ENCODE results near the gene DBET.
"Not testable (repeated sequence)": the region's sequence is repeated elsewhere in the genome, so short reads cannot be mapped to it uniquely, and the experiment has no call there.

DBET gene

DNA sequence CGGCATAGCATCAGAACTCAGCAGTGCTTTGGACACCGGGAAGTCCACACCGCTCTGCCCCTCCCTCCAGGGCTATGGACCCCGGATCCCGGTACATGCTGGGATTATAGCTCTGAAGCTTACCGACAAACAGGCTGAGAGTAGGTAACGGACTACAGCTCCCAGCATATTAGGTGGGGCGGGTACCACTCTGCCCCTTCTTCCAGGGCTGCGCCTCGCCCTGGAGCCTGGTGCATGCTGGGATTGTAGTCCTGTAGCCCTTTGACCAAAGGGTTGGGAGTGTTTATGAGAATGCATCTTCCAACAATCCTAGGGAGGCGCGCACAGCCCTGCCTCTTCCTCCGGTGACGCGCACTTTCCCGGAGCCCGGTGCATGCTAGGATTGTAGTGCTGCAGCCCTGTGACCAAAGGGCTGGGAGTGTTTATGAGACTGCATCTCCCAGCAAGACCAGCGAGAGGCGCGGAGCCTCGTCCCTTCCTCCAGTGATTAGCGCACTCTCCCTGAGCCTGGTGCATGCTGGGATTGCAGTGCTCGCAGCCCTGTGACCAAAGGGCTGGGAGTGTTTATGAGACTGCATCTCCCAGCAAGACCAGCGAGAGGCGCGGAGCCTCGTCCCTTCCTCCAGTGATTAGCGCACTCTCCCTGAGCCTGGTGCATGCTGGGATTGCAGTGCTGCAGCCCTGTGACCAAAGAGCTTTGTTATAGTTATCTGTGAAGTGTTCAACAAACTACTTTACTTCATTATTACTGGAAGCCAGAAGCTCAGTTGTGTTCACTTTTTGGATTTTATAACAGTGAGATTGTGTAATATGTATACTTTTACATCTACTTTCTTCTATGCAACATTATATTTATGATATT lies 14.7 kb upstream of the DBET start:
- DNase-seq, result not testable (repeated sequence)

DNA sequence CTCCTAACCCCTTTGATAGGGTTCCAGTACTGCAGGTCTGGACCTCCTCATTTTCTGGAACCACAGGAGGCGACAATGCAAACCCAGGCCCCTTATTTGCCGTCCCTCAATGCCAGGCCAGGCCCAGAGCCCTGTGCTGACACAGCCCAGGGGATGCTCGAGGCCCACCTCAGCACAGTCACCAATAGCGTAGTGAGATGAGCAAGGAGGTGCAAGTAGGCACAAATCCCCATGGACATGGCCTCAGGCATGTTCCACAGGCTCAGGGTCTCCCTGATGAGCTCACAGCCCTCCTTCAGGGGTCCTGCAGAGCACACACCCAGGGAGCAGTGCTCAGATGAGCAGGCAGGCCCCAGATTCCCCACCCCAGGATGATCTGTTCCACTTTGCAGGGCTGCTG lies 5.3 kb upstream of the DBET start:
- not testable (repeated sequence) for DNase-seq

DNA sequence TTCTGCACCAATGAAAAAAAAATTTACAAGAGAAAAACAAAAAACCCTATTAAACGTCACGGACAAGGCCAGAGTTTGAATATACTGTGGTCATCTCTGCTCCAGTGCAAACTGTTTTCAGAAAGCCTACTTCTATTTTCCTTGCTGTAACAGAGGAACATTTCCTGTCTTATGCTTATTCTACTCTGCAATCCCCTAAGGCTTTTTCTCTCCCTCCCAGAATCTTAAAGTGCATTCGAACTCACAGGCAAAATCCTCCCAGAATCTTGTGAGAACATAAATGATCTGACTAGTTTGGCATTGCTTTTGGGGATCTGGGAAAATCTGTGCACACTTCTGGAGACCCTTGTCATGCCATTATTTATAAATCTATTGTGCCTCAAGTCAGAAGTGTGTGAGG lies 503 bp downstream of the DBET start:
- DNase-seq, result not testable (repeated sequence)

GRCh38 chr4:190068351-190068750 lies 4.0 kb downstream of the DBET start:
- DNase-seq, result not testable (repeated sequence)

DNA sequence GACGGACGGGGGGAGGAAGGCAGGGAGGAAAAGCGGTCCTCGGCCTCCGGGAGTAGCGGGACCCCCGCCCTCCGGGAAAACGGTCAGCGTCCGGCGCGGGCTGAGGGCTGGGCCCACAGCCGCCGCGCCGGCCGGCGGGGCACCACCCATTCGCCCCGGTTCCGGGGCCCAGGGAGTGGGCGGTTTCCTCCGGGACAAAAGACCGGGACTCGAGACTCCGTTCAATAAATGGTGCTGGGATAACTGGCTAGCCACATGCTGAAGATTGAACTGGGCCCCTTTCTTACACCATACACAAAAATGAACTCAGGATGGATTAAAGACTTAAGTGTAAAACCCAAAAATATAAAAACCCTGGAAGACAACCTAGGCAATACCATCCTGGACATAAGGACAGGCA lies 28.8 kb downstream of the DBET start:
- not testable (repeated sequence) for DNase-seq

GRCh38 chr4:190094031-190094430 lies 29.7 kb downstream of the DBET start:
- not testable (repeated sequence) for DNase-seq

DNA sequence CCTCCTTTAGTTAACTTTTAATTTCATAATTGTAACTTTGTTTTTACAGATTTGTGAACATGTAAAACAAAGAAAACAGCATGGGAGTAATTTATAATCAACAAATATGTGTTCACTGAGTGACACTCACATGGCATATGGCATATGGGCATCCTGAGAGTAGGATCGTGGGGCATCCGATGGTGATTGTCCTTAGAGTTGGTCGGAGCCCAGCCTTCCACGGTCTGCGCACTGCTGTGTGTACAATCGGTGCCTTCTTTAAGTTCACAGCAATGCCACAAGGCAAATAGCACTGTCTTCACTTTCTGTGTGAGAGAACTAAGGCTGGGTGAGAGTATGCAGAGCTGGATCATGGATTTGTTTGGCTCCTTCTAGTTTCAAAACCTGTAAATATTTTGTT lies 31.0 kb downstream of the DBET start:
- DNase-seq, result not testable (repeated sequence)

- not testable (repeated sequence) for DNase-seq
Measured at GRCh38 chr4:190099605-190100004, 35.3 kb downstream of the DBET start.

- DNase-seq, result not testable (repeated sequence)
Measured at GRCh38 chr4:190101525-190101924, 37.2 kb downstream of the DBET start.

DNA sequence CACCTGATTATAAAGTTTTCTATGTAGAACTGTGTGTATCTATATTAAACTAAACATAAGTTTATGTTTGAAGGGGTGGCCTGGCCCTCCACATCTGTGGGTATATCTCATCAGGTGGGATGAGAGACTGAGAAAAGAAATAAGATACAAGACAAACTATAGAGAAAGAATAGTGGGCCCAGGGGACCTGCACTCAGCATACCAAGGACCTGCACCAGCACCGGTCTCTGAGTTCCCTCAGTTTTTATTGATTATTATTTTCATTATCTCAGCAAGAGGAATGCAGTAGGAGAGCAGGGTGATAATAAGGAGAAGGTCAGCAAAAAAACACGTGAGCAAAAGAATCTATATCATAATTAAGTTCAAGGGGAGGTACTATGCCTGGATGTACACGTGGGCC lies 41.9 kb downstream of the DBET start:
- DNase-seq, result not testable (repeated sequence)

DNA sequence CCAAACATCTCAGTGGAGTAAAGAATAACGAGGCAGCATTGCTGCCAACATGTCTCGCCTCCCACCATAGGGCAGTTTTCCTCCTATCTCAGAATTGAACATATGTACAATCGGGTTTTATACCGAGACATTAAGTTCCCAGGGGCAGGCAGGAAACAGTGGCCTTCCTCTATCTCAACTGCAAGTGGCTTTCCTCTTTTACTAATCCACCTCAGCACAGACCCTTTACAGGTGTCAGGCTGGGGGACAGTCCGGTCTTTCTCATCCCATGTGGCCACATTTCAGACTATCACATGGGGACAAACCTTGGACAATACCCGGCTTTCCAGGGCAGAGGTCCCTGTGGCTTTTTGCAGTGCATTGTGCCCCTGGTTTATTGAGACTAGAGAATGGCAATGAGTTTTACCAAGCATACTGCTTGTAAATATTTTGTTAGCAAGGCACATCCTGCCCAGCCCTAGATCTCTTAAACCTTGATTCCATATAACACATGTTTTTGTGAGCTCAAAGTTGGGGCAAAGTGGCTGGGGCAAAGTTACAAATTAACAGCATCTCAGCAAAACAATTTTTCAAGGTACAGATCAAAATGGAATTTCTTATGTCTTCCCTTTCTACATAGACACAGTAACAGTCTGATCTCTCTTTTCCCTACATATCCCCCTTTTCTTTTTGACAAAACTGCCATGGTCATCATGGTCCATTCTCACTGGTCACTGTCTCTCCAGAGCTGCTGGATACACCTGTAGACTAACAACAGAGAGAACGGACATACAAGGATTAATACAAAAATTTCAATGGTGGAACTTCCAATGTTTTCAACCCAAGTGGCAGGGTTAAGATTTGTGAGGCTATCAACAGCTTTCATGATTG lies 42.5 kb downstream of the DBET start:
- DNase-seq, result not testable (repeated sequence)

DNA sequence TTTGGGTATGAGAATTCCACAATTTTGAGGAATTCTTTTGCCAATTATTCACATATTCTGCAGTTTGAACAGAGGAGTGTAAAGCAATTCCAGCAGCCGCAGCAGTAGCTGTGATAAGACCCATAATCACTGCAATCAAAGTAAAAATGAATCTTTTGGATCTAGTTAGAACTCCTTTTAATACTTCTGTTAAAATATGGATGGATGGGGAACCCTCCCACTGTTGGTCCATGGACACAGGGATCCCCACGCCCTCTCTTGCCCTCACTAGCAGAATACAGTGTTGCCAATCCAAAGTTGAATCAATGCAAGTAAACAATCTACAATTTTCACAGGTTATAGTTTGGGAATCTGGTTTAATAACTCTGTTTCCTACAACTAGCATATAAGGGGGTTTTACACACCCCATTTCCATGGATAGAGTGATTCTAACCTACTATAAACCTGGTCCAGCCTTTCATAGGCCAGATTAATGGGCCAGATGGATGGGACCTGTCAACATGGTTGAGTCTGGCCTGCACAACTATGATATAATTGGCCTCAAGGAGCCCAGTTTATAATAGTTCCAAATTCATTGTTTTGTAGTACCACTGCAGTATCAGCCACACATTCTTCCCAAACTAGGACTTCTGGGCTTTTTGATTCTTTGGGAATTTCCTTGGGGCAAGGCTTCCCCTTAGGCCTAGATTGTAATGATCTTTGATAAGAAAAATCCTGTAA lies 43.6 kb downstream of the DBET start:
- DNase-seq, result not testable (repeated sequence)

DNA sequence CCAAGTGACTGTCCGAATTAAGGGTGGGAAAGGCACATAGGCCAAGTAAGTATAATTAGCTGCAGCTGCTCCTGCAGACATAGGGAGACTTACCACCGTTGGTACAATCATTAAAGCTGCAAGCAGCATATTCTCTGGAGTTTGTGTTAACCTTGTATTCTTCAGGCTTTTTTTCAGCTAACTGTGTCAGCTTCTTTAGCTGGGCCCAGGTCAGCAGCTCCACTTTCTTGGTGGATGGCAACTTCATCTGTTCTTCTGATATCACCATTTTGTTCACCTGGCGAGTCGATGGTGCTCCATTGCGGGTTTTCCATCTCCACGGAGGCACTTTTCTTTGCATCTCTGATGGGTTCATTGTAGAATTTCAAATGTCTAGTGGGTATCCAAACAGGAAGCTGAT lies 44.5 kb downstream of the DBET start:
- DNase-seq, result not testable (repeated sequence)

DNA sequence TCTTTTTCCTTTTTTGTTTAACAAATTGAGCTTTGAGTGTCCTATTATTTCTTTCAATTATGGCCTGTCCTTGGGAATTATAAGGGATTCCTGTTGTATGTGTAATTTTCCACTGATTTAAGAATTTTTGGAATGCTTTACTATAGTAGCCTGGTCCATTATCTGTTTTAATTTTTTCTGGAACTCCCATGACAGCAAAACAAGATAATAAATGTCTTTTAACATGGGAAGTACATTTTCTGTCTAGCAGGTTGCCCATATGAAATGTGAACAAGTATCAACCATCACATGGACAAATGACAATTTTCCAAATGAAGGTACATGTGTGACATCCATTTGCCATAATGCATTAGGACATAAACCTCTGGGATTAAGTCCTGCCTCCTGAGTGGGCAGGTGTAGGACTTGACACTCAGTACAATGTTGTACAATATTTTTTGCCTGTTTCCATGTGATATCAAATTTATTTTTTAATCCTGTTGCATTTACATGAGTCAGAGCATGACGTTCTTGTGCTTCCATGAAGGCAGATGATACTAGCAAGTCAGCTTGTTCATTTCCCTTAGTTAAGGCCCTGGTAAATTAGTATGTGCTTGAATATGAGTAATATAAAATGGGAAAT lies 45.2 kb downstream of the DBET start:
- DNase-seq, result not testable (repeated sequence)

GRCh38 chr4:190110033-190110432 lies 45.7 kb downstream of the DBET start:
- DNase-seq, result not testable (repeated sequence)

DNA sequence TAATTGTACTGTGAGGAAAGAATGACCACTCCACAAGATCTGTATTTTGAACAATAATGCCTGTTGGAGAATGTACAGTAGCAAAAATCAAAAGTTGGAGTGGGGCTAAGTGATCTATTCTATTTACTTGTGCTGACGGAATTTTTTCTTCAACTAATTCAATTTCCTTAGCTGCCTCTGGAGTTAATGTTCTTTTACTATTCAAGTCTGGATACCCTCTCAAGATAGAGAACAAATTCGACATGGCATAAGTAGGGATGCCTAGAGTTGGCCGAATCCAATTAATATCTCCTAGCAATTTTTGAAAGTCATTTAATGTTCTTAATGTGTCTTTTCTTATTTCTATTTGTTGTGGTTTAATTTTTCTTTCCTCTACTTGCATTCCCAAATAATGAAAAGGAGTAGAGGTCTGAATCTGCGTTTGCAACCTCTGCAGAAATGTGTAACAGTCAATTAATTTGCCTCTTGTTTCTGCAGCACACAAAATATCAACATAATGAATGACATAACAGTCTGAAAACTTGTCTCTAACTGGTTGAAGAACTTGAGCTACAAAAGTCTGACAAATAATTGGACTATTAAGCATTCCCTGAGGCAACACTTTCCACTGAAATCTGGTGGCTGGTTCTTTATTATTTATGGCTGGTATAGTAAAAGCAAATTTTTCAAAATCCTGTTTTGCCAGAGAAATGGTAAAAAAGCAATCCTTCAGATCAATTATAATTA lies 46.4 kb downstream of the DBET start:
- not testable (repeated sequence) for DNase-seq

DNA sequence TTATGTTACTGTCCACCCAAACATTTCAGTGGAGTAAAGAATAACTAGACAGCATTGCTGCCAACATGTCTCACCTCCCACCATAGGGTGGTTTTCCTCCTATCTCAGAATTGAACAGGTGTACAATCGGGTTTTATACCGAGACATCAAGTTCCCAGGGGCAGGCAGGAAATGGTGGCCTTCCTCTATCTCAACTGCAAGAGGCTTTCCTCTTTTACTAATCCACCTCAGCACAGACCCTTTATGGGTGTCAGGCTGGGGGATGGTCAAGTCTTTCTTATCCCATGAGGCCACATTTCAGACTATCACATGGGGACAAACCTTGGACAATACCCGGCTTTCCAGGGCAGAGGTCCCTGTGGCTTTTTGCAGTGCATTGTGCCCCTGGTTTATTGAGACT lies 48.6 kb downstream of the DBET start:
- not testable (repeated sequence) for DNase-seq

DNA sequence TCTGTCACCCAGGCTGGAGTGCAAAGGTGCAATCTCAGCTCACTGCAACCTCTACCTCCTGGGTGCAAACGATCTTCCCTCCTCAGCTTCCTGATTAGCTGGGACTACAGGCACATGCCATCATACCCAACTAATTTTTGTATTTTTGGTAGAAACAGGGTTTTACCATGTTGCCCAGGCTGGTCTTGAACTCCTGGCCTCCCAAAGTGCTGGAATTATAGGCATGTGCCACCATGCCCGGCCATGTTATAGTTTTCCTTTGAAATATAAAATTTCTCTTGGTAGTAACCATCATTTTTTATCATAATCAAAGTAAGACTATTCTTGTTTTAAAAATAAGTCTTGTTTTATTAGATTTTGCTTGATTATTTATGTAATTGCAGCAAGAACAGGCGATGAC lies 50.7 kb downstream of the DBET start:
- not testable (repeated sequence) for DNase-seq

Measured in bone marrow (tissue), 2 donors.